Embryonic facial prominence (tissue), 1 donor: ENCODE results near the gene PRELID1.

ENCODE experiments used
- DNase-seq: peaks from one replicate; pipeline ENCODE4 v3.0.0-alpha.2; 2016; ENCODE audit errors: extremely low spot score

The PRELID1 gene

DNA sequence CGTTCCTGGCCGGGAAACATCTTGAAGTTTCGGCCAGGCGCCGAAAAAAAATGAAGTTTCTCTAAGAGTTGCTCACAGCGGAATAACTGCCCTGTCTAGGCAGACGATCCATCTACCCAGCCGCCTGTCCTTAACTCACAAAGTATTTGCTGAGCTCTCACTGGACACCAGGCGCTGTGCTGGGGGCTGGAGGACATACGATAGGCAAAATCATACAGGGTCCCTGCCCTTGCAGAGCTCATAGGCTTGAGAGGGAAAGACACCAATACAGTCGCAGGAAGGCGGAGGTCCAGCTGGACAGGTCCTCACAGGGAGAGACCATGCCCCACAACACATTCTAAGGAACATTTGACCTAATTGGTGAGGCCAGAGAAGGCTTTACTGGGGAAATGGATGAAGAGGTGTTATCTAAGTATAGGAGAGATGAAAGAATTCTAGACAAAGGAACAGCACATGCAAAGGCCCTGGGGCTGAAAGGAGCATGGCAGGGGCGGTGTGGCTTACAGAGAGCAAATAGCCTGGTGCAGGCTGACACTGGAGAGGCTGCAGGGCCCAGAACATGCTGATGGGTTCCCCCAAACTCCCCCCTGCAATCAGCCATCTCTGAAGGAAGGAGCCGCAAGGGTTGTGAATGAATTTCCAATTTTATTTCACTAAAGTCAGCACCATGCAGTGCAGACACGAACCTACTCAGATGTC lies 10.1 kb downstream of the PRELID1 start:
- DNase-seq, result no peak

- no peak for DNase-seq
Observed at GRCh38 chr5:177314376-177315342, 11.1 kb downstream of the PRELID1 start.

DNA sequence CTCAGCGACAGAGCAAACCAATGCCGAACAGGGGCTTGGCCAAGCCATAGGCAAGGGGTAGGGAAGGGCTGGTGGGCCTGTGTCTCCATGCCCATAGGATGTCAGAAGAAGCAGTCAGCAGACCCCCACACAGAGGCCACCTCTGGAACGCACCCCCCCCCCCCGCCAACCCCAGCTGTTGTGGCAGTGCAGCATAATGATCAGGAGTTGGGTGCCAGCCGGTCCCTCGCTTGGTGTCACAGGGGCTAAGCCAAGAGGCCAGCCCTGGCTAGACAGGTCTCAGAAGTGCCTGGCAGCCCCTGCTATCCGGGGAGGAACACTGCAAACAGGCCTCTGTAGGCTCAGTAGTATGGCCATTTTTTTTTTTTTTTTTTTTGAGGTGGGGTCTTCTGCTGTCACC lies 11.8 kb downstream of the PRELID1 start:
- no peak for DNase-seq

GRCh38 chr5:177316005-177316404 lies 12.4 kb downstream of the PRELID1 start:
- no peak for DNase-seq

GRCh38 chr5:177317959-177318377 lies 14.4 kb downstream of the PRELID1 start:
- DNase-seq, result no peak

DNA sequence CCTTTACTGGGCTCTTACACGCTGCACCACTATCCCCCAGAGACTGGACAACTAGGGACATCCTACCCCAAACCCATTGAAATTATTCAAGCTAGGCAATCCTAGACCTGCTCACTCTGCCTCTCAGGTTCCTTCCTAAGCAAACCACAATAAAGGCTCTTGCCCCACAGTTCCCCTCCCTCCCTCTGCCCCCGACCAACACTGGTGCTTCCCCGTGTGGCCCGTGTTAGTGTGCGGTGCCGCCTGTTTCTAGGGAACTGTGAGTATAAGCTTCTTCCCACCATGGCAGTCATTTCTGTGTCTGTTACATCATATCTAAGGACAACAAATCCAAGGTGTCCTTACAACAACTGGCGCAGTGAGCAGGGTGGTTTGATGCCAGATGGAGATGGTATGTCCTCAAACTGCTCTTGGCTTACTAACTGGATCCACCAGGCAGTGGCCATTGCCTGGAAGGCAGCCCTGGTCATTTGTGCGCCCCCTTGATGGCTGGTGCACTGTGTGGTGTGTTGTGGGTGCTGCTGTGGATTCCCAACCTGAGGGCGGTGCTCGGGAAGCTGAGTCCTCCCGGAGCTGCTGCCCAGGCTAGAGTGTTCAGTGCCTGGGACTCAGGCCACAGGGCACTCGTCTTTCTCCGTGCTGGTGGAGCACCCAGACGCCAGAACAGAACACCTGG lies 16.5 kb downstream of the PRELID1 start:
- DNase-seq, result no peak

DNA sequence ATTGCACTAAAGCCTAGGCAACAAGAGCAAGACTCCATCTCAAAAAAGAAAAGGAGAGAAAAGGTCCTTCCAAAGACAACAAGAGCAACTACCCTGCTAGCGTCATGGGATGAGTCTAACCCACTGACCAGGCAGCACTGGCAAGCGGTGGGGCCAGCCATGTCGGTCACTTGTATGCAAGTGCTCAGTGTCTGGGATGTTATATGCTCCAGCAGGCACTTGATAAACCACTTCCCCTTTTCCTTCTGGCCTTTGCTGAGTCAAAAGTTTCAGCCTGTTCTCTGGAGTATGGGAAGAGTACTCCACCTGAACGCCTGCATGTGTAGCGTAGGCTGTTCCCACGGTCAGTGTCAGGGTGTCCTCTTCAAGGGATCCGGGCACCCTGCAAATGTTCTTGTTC lies 17.3 kb downstream of the PRELID1 start:
- no peak for DNase-seq

- no peak for DNase-seq
Observed at GRCh38 chr5:177325868-177326381, 22.3 kb downstream of the PRELID1 start.

- no peak for DNase-seq
Observed at GRCh38 chr5:177327539-177328522, 24.2 kb downstream of the PRELID1 start.

- DNase-seq, result no peak
Observed at GRCh38 chr5:177328545-177329231, 25.1 kb downstream of the PRELID1 start.

DNA sequence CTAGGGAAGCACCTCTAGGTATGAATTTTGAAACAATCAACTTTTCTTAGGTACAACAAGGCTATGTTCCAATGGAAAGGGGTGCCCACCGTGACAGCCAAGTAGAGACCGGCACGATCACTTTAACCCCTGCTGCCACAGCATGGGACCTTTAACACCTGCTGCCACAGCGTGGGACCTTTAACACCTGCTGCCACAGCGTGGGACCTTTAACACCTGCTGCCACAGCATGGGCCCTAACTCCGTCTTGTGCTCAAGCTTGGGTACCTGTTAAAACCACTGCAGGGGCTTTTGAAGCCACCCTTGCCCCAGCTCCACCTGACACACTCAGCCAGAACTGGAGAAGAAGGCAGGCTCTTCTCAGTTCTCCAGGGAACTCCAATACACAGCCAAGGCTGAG lies 26.3 kb downstream of the PRELID1 start:
- no peak for DNase-seq

DNA sequence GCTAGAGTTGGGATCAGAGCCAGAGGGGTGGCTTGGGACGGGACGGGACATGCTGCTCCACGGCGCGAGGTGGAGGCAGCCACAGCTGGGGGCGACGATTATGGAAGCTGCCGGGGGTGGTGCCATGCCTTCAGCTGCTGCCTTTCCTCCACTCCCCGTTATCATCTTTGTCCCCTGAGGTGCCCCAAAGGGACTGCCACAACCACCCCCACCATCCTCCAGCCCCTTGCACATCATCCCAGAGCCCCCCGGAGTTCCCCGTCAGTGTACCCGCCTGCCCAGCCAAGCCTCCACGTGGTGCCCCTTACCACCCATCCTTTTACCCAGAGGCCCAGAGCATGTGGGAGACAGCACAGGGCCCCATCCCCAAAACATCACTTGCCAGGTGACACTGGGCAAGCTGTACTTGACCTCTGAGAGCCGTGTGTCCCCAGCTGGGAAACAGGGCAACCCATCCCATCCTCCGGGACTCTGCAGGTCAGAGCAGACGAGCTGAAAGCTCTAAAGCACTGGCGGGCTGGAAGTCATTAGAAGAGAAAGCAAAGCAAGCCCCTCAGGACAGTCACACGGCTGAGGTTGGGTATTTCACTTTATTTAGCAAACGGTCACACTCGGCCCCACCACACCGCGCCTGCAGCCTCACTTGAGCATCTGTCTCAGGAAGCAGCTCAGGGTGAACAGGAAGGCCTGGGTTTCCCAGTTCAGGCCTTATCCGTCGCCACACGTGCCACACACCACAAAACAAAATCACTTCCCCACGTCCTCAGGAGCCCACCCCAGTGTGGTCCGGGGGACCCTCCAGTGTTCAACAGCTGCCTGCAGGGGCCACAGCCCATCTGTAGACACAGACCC lies 27.6 kb downstream of the PRELID1 start:
- no peak for DNase-seq

DNA sequence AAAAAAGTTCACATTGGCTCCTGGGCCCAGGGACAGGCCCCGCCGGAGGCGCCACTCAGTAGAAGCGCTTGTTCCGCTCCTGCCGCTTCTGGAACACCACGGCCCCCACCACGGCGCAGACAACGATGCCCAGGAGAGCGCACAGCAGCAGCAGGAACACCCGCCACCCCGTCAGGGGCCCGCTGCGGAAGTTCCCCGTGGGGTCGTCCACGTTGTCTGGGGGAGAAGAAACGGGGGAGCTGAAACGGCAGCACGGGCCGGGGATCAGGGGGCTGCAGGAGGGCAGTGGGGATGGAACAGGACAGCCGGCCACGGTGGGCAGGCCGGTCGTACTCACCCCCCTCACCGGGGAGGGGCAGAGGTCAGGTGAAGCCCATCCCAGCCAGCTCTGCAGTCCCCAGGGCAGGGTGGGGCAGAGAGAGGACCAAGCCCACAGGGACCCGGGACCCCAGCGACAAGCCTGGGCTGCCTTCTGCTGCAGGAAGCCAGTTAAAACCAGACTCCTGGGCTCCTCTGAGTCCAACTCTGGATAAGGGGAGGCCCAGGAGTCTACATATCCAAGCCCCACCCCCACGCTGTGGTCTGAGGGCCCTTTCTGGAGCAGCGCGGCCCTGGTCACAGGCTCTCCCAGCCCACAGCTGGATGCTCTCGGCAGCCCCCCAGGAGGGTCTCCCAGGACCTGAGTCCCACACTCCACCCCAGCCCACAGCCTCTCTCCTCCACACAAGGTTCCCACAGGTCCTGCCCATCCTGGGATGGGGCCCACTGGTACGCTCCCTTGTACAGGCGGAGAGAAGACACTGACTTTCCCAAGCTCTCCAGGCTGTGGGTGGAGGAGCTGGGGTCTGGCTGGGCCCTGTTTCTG lies 28.7 kb downstream of the PRELID1 start:
- no peak for DNase-seq

DNA sequence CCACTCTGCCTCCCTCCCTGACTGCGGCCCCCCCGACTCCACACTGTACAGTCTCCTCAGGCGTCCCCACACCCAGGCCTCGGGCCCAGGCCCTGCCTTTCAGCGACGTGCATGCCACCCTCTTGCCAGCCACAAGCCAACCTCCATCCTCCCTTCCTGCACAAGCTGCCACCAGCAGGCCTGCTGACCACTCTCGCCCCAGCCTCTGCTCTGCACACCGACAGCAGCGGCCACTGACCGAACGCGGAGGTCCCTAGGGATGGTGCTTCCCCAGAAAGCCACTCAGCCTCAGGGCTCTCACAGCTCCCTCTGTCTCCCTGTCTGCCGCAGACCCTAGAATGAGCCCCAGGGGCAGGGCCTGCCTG lies 29.3 kb downstream of the PRELID1 start:
- DNase-seq, result no peak

DNA sequence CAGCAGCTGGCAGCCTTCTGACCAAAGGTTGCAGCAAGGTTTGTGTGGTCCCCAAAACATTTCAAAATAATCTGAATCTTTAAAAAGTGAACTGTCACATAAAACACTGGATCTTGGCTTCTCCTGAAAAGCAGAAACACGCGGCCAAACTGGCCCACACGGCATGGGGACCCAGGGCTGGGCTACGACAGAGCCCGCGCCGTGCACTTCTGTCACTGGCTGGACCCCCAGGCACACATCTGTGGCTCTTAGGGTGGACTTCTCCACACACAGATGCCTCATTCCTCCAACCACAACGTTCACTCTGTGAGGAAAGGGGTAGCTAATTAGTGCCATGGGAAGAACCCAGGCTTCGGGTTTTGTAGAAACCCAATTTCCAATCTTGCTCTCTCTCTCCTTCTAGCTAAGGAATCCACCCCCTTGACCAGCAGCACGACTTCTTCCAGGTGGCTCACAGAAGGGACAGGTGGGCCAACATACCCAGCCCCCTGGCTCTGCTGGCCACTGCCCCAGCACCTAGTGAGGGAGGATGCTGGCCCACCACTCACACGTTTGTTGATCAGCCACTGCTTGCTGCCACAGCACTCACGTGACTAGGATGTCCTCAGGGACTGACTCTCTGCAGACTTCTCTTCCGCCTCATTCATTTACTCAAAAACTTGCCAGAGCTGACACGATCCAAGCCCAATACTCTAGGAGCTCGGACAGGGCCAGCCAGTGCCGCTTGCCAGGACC lies 30.0 kb downstream of the PRELID1 start:
- no peak for DNase-seq

GRCh38 chr5:177334155-177334551 lies 30.6 kb downstream of the PRELID1 start:
- no peak for DNase-seq

GRCh38 chr5:177334781-177335700 lies 31.4 kb downstream of the PRELID1 start:
- DNase-seq, result no peak
